Spleen (tissue), 11 donors: Measurements from ENCODE around the gene COL5A1. TPM values are rescaled to one million over a fixed set of nuclear protein-coding genes. Genes with fewer than 3 reads are reported as not detected.
A peak's percentile ranks its signal among the peaks of the same experiment; 100 is the strongest.

Experiments
- DNase-seq: peaks from one replicate; pipeline ENCODE4 v3.0.0-alpha.2; 2020
- H3K27ac ChIP-seq, 8 donors: fragments of 200-600 bp; sonication (generic) in 7 of 8; 1 replicate in 4 of 8; 2 replicates in 4 of 8; pipeline versions ENCODE4 v1.5.0 to v1.8.0; 2016 to 2021; ENCODE audit warnings: inconsistent platforms in 4 of 8, mild to moderate bottlenecking in 4 of 8, moderate library complexity in 1 of 8
- H3K27me3 ChIP-seq, 7 donors: fragments of 200-600 bp; sonication (generic) in 6 of 7; replicated peaks in 1 of 7; 1 replicate in 4 of 7; 2 replicates in 3 of 7; pipeline versions ENCODE4 v1.5.0 to v1.8.0; 2016 to 2021; ENCODE audit warnings: inconsistent platforms in 3 of 7, mild to moderate bottlenecking in 1 of 7
- H3K36me3 ChIP-seq, 6 donors: fragments of 200-600 bp; sonication (generic) in 5 of 6; 1 replicate in 4 of 6; 2 replicates in 2 of 6; pipeline versions ENCODE4 v1.5.0 to v1.8.0; 2016 to 2021; ENCODE audit warnings: inconsistent platforms in 2 of 6
- H3K4me1 ChIP-seq, 6 donors: fragments of 200-600 bp; sonication (generic) in 5 of 6; 1 replicate in 3 of 6; 2 replicates in 3 of 6; pipeline versions ENCODE4 v1.5.0 to v1.8.0; 2016 to 2021; ENCODE audit warnings: inconsistent platforms in 3 of 6
- H3K4me3 ChIP-seq, 8 donors: fragments of 200-600 bp; sonication (generic) in 7 of 8; 1 replicate in 4 of 8; 2 replicates in 4 of 8; pipeline versions ENCODE4 v1.5.0 to v1.8.0; 2016 to 2021; ENCODE audit warnings: inconsistent platforms in 4 of 8, mild to moderate bottlenecking in 4 of 8, moderate library complexity in 2 of 8
- H3K9me3 ChIP-seq, 8 donors: fragments of 200-600 bp; sonication (generic) in 7 of 8; 1 replicate in 4 of 8; 2 replicates in 4 of 8; pipeline versions ENCODE4 v1.5.0 to v1.8.0; 2016 to 2021; ENCODE audit warnings: inconsistent platforms in 4 of 8
- POLR2A ChIP-seq, 3 donors: fragments of 450-650 bp; IDR thresholded peaks; one replicate each; pipeline ENCODE4 v1.5.1; 2017; ENCODE audit warnings: antibody characterized with exemption in 3 of 3, mild to moderate bottlenecking in 1 of 3
- POLR2AphosphoS5 ChIP-seq, 3 donors: sonication (generic); formaldehyde crosslinking; IDR thresholded peaks; one replicate each; pipeline ENCODE4 v1.5.1; 2017; ENCODE audit warnings: antibody characterized with exemption in 3 of 3
- WGBS, 5 donors: extraction: QIAGEN DNeasy Blood & Tissue Kit in 3 of 5; methylation state at CpG; one replicate each; pipeline versions ENCODE4 v1.1.5 to v1.1.7; 2013 to 2018; 5-methylcytosine and 5-hydroxymethylcytosine counted together
- intact Hi-C: fragments of 100-400 bp; cut with DNase I; formaldehyde crosslinking; loops from one replicate; pipeline ENCODE4 v1.15.0; 2023; ENCODE audit warnings: low total_unique reads
- polyA plus RNA-seq, 3 donors: library from polyadenylated mRNA; stranded (reverse); fragments of 200-250 nt; gene quantifications; one replicate each; pipeline ENCODE4 v1.2.1, GENCODE V29; 2013
- total RNA-seq, 7 donors: library from RNA; depleted of rRNA in 3 of 7; stranded (reverse); fragments of >200 nt in 3 of 7; fragmentation: NEBNext Ultra II Directional in 4 of 7; extraction: Animal tissue kit (Norgen Biotek cat#: 25700) in 4 of 7; gene quantifications; one replicate each; pipeline versions ENCODE4 v1.1.0 to v1.2.1, GENCODE V29; 2016 to 2021
- TF ChIP-seq, protein P1 (sequence below), 11 experiments: fragments of 200-600 bp in 7 of 11; fragments of 450-650 bp in 4 of 11; sonication (generic) in 4 of 11; IDR thresholded peaks in 8 of 11; conservative IDR thresholded peaks in 3 of 11; 1 replicate in 7 of 11; 2 replicates in 4 of 11; pipeline versions ENCODE4 v1.4.0 to v1.8.0; 2016 to 2021; ENCODE audit warnings: antibody characterized with exemption in 11 of 11, inconsistent platforms in 4 of 11, mild to moderate bottlenecking in 1 of 11
- donor health status: healthy with polysubstance abuse.
- donor health status: DM: no; HTN: no; CAD: no; lungs with moderate emphysema.
- donor health status: DM: no; HTN: no; CAD: no.
- donor health status: Bipolar disorder and iron deficiency.
- donor health status: healthy.
- donor health status: DM: no; HTN: no; CAD: no.
- donor health status: DM: yes; HTN: yes; CAD: no.

Gene COL5A1
- total and polyA plus RNA-seq, 10 donors, result 2.6 to 50.6 (median 23.7) TPM

DNA sequence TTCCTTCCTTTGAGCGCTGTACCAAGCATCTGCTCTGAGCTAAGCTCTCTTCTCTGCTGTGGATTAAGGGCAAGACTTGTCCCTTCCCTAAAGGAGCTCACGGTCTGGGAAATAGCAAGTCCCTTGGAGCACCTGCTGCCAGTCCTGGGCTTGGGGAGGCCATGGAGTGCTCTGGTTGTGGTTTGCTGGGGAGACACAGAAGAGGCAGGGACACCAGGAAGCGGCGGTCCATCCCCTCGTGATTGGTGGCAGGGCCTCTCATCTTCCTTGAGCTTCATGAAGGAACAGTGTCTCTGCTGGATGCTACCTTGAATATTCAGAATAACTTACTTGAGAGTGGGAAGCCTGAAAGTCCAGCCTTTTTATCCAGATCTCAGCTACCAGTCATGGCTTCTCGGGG is 35.3 kb downstream of the COL5A1 start:
- intact Hi-C loops, result no loop called here
- TF ChIP-seq POLR2A (IDR thresholded peaks at IDR 0.05) (no peak), POLR2AphosphoS5 (IDR thresholded peaks at IDR 0.05) (no peak)
- TF ChIP-seq, protein P1, sequence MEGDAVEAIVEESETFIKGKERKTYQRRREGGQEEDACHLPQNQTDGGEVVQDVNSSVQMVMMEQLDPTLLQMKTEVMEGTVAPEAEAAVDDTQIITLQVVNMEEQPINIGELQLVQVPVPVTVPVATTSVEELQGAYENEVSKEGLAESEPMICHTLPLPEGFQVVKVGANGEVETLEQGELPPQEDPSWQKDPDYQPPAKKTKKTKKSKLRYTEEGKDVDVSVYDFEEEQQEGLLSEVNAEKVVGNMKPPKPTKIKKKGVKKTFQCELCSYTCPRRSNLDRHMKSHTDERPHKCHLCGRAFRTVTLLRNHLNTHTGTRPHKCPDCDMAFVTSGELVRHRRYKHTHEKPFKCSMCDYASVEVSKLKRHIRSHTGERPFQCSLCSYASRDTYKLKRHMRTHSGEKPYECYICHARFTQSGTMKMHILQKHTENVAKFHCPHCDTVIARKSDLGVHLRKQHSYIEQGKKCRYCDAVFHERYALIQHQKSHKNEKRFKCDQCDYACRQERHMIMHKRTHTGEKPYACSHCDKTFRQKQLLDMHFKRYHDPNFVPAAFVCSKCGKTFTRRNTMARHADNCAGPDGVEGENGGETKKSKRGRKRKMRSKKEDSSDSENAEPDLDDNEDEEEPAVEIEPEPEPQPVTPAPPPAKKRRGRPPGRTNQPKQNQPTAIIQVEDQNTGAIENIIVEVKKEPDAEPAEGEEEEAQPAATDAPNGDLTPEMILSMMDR (IDR thresholded peaks at IDR 0.05 in 8 of 11, conservative IDR thresholded peaks at IDR 0.05 in 3 of 11), result no peak
- WGBS, 5 donors, result 83 to 97% (median 90%) methylated on average over 6 of the region's 6 CpGs

DNA sequence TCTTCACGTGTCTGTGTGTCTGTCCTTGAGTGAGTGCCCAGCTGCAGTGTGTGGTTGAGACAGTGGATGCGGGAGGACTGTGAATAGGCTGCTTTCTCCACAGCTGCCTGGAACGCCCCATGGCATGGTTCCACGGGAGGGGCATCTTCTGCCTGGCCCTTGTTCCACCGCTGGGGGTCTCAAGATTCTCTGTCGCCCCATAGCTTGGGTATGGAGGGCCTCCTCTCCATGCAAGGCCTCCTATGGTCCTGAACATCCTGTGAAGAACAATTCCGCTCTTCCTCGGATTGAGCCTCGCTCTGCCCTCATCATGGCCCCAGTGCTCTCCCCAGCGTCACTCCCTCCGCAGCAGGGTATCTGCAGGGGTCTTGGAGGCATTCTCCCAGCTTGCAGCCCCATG is 36.1 kb downstream of the COL5A1 start:
- no peaks in the 10 kb centered on the region for H3K27me3 ChIP-seq
- TF ChIP-seq POLR2A (IDR thresholded peaks at IDR 0.05), result no peak
- TF ChIP-seq, protein P1 (IDR thresholded peaks at IDR 0.05 in 8 of 11, conservative IDR thresholded peaks at IDR 0.05 in 3 of 11), result no peak
- peaks cover 0 to 14% (median 11%) of the 10 kb centered on the region in 8 donors for H3K9me3 ChIP-seq
- H3K4me1 ChIP-seq, result peaks cover 0 to 23% (median 11%) of the 10 kb centered on the region in 6 donors
- DNase-seq, result peak; percentile 40
- WGBS, 5 donors, result 88 to 95% (median 92%) methylated on average over 11 of the region's 11 CpGs
- no peak overlapping the region for H3K4me3 ChIP-seq
- H3K36me3 ChIP-seq, result no peaks in the 10 kb centered on the region
- H3K27ac ChIP-seq, result no peak overlapping the region
- intact Hi-C loops, result no loop called here

More for the DNA sequence above, 35.3 kb downstream of the COL5A1 start:
- H3K4me3 ChIP-seq, result no peak overlapping the region
- peak; percentile 34 for DNase-seq
- no peaks in the 10 kb centered on the region for H3K27me3 ChIP-seq
- H3K36me3 ChIP-seq, result no peaks in the 10 kb centered on the region
- peaks cover 0 to 14% (median 6%) of the 10 kb centered on the region in 6 donors for H3K4me1 ChIP-seq
- H3K27ac ChIP-seq, result no peak overlapping the region
- peaks cover 0 to 14% (median 11%) of the 10 kb centered on the region in 8 donors for H3K9me3 ChIP-seq

DNA sequence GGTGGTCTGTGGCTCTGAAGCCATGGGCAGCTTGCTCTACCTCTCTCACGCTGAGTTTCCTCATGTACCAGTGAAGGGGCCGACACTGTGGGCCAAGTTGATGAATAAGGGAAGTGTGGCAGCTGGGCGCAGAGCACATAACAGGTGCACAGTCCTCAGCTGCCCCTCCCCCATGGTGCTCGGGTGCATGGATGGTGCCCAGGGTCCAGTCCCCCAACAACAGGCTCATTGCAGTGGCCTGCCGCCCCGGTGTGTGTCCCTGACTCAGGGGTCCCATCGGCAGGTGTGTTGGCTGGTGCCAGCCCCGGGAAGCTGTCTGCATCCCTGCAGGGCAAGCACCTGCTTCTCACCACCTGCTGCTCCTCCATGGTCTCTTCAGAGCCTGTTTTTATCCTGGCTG is 36.6 kb downstream of the COL5A1 start:
- WGBS, 5 donors, result 68 to 81% (median 75%) methylated on average over 3 to 8 of the region's 8 CpGs
- Histone ChIP-seq H3K4me1 (peaks cover 0 to 28% (median 12%) of the 10 kb centered on the region in 6 donors), H3K27me3 (no peaks in the 10 kb centered on the region), H3K9me3 (peaks cover 0 to 14% (median 11%) of the 10 kb centered on the region in 8 donors), H3K36me3 (no peaks in the 10 kb centered on the region), H3K27ac (no peak overlapping the region), H3K4me3 (no peak overlapping the region)
- TF ChIP-seq, protein P1 (IDR thresholded peaks at IDR 0.05 in 8 of 11, conservative IDR thresholded peaks at IDR 0.05 in 3 of 11), result no peak
- TF ChIP-seq POLR2AphosphoS5 (IDR thresholded peaks at IDR 0.05), result no peak
- no peak for TF ChIP-seq POLR2A (IDR thresholded peaks at IDR 0.05)
- intact Hi-C loops, result no loop called here
- DNase-seq, result peak; percentile 50

DNA sequence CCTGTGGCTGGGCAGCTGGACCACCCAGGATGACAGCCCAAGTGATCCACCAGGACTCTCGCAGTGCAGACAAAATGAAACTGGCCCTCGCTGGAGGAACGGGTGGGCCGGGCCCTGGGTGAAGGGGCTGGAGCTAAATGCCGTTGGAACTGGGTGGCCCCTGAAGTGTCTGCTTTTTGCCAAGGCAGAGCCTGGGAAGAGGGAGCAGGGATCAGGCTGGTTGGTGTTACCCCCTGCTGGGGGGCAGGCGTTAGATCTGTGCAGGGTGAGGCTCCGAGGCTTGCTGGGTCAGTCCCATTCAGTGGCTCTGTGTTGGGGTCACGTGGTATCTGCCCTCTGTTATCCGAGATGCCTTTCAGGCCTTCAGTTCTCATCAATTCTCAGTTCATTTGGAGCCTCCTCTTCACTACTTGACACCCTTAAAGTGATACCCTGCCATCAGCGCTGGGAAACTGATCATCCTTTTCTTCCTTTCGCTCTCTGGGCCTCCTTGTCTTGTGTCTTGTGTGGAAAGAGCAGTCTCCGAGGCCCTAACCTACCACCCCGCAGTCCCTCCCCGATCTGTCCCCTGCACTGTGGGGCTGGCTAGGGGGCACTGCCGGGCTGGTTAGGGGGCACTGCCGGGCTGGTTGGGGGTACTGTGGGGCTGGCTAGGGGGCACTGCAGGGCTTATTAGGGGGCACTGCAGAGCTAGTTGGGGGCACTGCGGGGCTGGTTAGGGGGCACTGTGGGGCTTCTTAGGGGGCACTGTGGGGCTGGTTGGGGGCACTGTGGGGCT is 37.3 kb downstream of the COL5A1 start:
- no peaks in the 10 kb centered on the region for H3K36me3 ChIP-seq
- H3K4me1 ChIP-seq, result peaks cover 0 to 30% (median 12%) of the 10 kb centered on the region in 6 donors
- WGBS, 5 donors, result 76 to 84% (median 83%) methylated on average over 13 to 17 of the region's 17 CpGs
- H3K4me3 ChIP-seq, result no peak overlapping the region
- peak; percentile 33 for DNase-seq
- TF ChIP-seq POLR2A (IDR thresholded peaks at IDR 0.05), result no peak
- TF ChIP-seq, protein P1 (IDR thresholded peaks at IDR 0.05 in 8 of 11, conservative IDR thresholded peaks at IDR 0.05 in 3 of 11), result no peak
- no peaks in the 10 kb centered on the region for H3K27me3 ChIP-seq
- intact Hi-C loops, result no loop called here
- H3K9me3 ChIP-seq, result peaks cover 0 to 14% (median 11%) of the 10 kb centered on the region in 8 donors
- no peak overlapping the region for H3K27ac ChIP-seq
